ENCODE results near the gene KATNIP.

KATNIP gene

DNA sequence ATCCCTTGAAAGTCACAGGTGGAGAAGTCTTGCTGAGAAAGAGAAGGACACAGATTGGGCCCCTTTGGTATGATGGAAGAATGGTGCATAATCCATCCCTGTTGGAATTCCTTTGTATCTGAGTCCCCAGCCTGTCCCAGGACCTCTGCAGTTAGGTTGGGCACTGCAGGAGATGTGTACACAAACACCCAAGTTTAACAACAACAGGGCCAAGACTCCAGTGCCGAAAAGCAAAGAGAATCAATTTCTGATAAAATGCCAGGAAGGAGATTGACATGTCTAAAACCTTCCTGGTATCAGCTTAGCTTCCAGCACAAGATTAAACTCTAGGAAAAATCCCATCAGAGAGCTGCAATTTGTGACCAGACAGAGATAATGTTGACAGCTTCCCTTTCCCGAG is 32.9 kb downstream of the KATNIP start:
- DNase-seq: no peak

DNA sequence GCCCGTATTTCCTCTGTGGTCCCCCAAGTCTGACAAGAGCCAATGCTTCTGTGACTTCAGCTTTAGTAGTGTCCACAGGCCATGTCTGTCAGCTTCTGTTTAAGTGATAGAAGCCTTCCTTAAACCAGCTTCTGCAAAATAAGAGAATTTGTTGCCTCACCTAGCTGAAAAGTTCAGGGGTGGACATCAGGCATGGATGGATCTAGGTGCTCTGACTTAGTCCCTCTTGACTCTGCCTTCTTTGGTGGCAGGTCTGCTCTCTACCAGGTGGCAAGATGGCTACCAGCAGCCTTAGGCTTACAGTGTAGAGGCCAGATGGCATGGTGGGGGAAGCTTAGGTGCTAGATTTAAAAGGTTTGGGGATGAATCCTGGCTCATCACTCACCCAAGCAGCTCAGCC is 33.7 kb downstream of the KATNIP start:
- DNase-seq: no peak

DNA sequence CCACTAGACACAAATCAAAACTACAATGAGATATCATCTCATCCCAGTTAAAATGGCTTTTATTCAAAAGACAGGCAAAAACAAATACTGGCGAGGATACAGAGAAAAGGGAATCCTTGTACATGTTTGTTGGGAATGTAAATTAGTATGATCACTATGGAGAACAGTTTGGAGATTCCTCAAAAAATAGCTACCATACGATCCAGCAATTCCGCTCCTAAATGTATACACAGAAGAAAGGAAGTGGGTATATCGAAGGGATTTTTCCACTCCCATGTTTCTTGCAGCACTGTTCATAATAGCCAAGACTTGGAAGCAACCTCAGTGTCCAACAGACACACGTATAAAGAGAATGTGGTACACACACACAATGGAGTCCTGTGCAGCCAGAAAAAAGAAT is 35.3 kb downstream of the KATNIP start:
- DNase-seq: no peak

DNA sequence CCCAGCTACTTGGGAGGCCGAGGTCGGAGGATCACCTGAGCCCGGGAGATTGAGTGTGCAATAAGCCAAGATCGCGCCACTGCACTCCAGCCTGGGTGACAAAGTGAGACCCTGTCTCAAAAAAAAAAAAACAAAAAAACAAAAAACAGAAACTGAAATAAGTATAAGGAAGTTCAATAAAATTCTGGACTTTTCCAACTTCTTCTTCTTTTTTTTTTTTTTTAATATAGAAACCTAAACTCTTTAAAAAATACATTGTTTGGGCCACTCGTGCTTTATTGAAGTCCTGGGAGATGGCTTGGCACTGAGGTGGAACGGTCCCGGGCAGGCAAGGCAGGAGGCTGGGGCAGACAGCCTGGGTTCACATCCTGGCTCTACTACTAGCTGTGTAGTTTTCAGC is 36.8 kb downstream of the KATNIP start:
- no peak for DNase-seq

DNA sequence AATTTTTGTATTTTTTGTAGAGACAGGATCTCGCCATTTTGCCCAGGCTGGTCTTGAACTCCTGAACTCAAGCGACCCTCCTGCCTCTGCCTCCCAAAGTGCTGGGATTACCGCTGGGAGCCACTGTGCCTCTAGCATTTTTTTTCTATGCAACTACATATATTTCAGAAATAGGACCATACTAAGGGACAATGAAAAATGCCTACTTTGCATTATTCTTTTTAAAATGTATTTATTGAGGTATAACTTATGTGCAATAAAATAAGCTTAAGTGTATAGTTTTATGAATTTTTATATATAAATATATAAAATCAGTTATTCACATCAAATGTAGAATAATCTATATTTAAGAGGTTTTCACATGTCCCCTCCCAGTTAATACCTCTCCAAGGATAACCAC is 38.1 kb downstream of the KATNIP start:
- no peak for DNase-seq

DNA sequence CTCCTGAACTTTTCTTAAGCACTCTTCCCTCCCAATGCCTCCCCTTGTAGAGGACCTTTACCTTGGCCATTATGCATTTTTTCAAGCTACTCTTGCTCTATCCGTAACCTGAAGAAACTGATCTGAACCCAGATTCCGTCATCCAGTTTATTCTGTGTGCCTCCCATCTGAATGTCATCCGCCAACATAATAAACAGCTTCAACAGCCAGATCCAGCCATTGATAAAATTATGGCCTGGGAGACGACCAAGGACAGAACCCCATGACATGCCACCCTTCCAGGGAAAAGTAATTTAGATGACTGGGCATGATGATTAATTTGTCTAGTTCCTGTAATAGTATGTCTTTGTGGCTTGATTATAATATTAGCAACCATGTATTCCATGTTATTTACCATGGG is 41.9 kb downstream of the KATNIP start:
- no peak for DNase-seq

DNA sequence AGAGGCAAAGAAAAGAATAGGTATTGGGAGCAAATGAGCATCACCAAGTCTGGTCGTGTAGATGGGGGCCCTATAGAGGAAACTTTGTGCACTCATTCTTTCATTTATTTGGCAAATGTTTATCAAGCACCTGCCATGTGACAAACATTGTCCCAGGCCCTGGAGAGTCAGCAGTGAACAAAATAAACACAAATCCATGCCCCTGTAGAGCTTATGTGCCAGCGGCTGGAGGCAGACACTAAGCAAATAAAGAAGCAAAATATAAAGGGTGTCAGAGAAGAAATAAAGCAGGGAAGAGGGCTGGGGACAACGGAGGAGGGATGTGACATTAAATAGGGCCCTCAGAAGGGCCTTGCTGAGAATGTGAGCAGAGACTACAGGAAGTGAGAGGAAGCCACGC is 45.5 kb downstream of the KATNIP start:
- DNase-seq: no peak

DNA sequence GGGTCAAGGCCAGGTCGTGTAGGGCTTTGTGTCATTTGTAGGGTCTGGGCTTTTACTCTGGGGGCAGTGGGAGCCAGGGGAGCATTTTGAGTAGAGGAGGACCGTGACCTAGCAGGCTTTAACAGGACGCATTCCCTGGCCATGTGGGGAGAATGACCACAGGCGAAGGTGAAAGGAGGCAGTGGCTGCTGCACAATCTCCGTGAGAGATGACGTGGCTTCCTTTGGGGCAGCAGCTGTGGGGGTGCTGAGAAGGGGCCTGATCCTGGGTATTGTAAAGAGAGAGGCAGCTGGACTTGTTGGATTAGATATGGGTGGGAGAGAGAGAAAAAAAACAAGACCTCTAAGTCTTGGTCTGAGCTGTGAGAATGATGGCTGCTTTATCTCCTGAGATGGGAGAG is 46.0 kb downstream of the KATNIP start:
- DNase-seq: no peak

DNA sequence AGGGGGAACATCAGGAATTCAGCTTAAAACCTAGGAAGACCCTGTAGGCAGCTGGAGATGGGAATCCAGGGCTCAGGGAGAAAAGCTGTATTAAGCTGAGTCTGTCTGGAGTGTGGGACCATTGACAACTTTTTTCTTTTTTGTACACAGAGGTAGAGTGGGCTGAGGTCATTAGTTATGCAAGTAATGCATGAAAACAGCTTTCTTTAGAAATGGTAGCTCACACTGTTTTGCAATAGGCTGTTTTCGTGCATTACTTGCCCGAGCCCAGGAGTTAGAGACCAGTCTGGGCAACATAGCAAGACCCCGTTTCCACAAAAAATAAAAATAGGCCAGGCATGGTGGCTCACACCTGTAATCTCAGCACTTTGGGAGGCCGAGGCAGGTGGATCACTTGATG is 46.5 kb downstream of the KATNIP start:
- no peak for DNase-seq

DNA sequence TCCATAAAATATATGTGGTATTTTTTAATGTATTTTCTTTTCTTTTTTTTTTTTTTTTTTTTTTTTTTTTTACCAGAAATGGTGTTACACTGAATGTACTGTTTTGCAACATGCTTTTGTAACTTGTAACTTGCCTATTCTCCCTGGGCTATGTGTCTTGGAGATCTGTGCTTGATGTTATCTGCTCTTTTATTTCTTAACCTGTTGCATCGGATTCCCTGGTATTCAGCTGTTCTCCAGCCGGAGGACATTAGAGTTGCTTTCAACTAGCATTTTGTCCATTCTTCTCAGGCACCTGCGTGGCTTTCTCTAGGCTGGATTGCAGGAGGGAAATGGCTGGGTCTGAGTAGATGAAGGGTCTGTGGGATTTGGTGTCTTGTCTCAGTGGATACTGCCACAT is 47.4 kb downstream of the KATNIP start:
- no peak for DNase-seq

DNA sequence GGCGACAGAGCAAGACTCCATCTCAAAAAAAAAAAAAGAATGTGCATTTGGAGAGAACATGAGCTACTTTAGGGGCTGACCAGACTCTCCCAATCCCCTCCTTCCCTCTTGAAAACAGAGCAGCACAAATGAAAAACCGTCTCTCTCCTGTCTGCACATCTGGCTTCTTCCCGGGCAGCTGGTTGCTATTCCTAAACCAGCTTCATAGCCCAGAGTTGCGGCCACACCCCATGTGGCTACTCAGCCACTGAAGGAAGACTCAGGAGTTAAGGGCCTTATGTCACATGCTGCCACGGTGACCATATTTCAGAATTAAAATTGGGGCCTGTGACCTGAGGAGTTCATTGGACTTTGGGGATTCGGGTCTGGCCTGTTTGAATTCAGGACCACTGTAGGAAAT is 48.3 kb downstream of the KATNIP start:
- no peak for DNase-seq

DNA sequence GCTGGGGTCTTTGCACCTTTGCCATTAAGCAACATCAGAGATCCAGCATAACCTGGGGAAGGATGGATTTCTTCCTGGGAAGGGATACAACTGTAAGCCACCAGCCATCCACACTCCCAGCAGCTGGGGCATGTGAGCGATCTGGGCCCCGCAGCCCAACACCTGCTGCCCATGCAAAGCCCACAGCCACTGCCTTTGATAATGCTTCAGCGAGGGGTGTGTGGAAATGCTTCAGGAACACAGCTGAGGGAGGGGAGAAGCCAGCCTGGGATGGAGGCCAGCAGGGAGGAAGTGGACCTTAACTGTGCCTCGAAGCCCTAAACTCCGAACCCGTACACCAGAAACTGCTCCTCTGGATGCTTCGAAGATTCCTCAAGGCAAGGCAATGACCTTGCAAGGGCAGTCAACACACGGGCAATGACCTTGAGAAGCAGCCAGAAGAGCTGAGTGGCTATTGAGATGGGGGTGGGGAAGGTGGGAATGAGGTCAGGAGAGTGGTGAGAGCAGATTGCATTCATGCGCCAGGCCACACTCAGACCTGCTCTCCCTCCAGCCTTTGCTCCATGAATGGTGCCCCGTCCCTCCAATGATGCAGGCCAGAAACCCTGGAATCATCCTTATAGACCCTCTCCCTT is 49.1 kb downstream of the KATNIP start:
- DNase-seq: no peak

DNA sequence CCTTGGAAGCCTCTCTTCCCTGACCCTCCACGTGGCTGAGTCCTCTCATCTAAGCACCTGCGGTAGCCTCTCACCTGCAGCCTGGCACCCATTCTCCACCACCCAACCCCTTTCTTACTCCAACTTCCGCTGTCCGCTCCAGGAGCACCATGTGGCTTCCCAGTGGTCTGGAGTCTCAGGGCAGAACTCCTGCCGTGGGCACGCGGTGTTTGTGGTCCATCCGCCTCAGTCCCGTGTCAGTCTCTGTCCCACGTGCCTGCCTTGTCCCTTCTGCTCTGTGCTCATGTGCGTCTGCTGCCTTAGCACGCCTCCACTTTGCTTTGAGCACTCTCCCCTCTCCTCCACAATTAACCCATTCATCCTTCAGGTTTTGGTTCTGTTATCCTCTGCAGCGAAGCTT is 49.7 kb downstream of the KATNIP start:
- DNase-seq: no peak
